H9 (cell line): ENCODE measurements around the gene SPDYE4. TPM values are rescaled to one million over a fixed set of nuclear protein-coding genes. Genes with fewer than 3 reads are reported as not detected.
A peak's percentile ranks its signal among the peaks of the same experiment; 100 is the strongest.

Experiments used
- DNase-seq: peaks from one replicate; pipeline ENCODE4 v3.0.0-alpha.2; 2017
- H2AFZ ChIP-seq: one replicate; pipeline ENCODE4 v1.6.1; 2013; ENCODE audit warnings: mild to moderate bottlenecking, low read length, control low read depth, moderate library complexity
- H2AK5ac ChIP-seq: 2 replicates; pipeline ENCODE4 v1.6.1; 2013; ENCODE audit warnings: low read length, control low read depth, mixed read lengths; ENCODE audit not compliant: insufficient read length
- H2BK120ac ChIP-seq: one replicate; pipeline ENCODE4 v1.6.1; 2013; ENCODE audit warnings: low read depth, mild to moderate bottlenecking, low read length, control low read depth, inconsistent platforms; ENCODE audit not compliant: poor library complexity, severe bottlenecking
- H2BK12ac ChIP-seq: 2 replicates; pipeline ENCODE4 v1.6.1; 2013; ENCODE audit warnings: low read length, control low read depth, mixed read lengths, low read depth; ENCODE audit not compliant: insufficient read length
- H2BK15ac ChIP-seq: 2 replicates; pipeline ENCODE4 v1.6.1; 2013; ENCODE audit warnings: low read depth, low read length, control low read depth
- H2BK20ac ChIP-seq: one replicate; pipeline ENCODE4 v1.6.1; 2013; ENCODE audit warnings: low read depth, mild to moderate bottlenecking, low read length, control low read depth, inconsistent platforms; ENCODE audit not compliant: poor library complexity, severe bottlenecking
- H2BK5ac ChIP-seq: 2 replicates; pipeline ENCODE4 v1.6.1; 2013; ENCODE audit warnings: low read length, control low read depth, mixed read lengths; ENCODE audit not compliant: insufficient read length
- H3K14ac ChIP-seq: 2 replicates; pipeline ENCODE4 v1.6.1; 2013; ENCODE audit warnings: low read length, control low read depth; ENCODE audit not compliant: insufficient read depth
- H3K18ac ChIP-seq: 2 replicates; pipeline ENCODE4 v1.6.1; 2013; ENCODE audit warnings: low read depth, mild to moderate bottlenecking, mixed read lengths, low read length, control low read depth; ENCODE audit not compliant: insufficient read length
- H3K23ac ChIP-seq: 2 replicates; pipeline ENCODE4 v1.6.1; 2013; ENCODE audit warnings: low read length, control low read depth, mixed read lengths, low read depth; ENCODE audit not compliant: insufficient read length
- H3K23me2 ChIP-seq: 2 replicates; pipeline ENCODE4 v1.6.1; 2013; ENCODE audit warnings: low read depth, mild to moderate bottlenecking, mixed read lengths, low read length, control low read depth; ENCODE audit not compliant: insufficient read length, poor library complexity, severe bottlenecking
- H3K27ac ChIP-seq: 2 replicates; pipeline ENCODE4 v1.5.1; 2013; ENCODE audit warnings: low read length, control low read depth, mixed read lengths, low read depth; ENCODE audit not compliant: insufficient read length
- H3K27me3 ChIP-seq: 2 replicates; pipeline ENCODE4 v1.6.1; 2013; ENCODE audit warnings: low read length, control low read depth, inconsistent platforms; ENCODE audit not compliant: insufficient read depth
- H3K4ac ChIP-seq: 2 replicates; pipeline ENCODE4 v1.6.1; 2013; ENCODE audit warnings: low read depth, mild to moderate bottlenecking, control low read depth, inconsistent platforms, low read length, moderate library complexity
- H3K4me1 ChIP-seq: 2 replicates; pipeline ENCODE4 v1.6.1; 2013; ENCODE audit warnings: low read length, control low read depth, inconsistent platforms; ENCODE audit not compliant: insufficient read depth
- H3K4me2 ChIP-seq: 2 replicates; pipeline ENCODE4 v1.6.1; 2013; ENCODE audit warnings: low read length, control low read depth, mixed read lengths; ENCODE audit not compliant: insufficient read length, insufficient read depth
- H3K56ac ChIP-seq: 2 replicates; pipeline ENCODE4 v1.6.1; 2013; ENCODE audit warnings: low read depth, mild to moderate bottlenecking, mixed read lengths, low read length, control low read depth; ENCODE audit not compliant: insufficient read length
- H3K79me1 ChIP-seq: 2 replicates; pipeline ENCODE4 v1.6.1; 2013; ENCODE audit warnings: low read depth, mild to moderate bottlenecking, moderate library complexity, low read length, control low read depth, inconsistent platforms; ENCODE audit not compliant: insufficient read depth, poor library complexity, severe bottlenecking
- H3K79me2 ChIP-seq: 2 replicates; pipeline ENCODE4 v1.6.1; 2013; ENCODE audit warnings: low read length, control low read depth, inconsistent platforms; ENCODE audit not compliant: insufficient read depth
- H3K9ac ChIP-seq: 2 replicates; pipeline ENCODE4 v1.6.1; 2013; ENCODE audit warnings: low read length, control low read depth, mixed read lengths; ENCODE audit not compliant: insufficient read length; ENCODE audit errors: extremely low read depth
- H3K9me3 ChIP-seq: one replicate; pipeline ENCODE4 v1.6.1; 2013; ENCODE audit warnings: low read depth, low read length, inconsistent platforms; ENCODE audit not compliant: control insufficient read depth
- H3T11ph ChIP-seq: one replicate; pipeline ENCODE4 v1.6.1; 2013; ENCODE audit warnings: mild to moderate bottlenecking, low read length, control low read depth, inconsistent platforms
- H4K20me1 ChIP-seq: one replicate; pipeline ENCODE4 v1.6.1; 2013; ENCODE audit not compliant: control insufficient read depth, insufficient read length, insufficient read depth
- H4K5ac ChIP-seq: 2 replicates; pipeline ENCODE4 v1.6.1; 2013; ENCODE audit warnings: low read depth, mild to moderate bottlenecking, mixed read lengths, low read length, control low read depth; ENCODE audit not compliant: insufficient read length
- H4K8ac ChIP-seq: replicated peaks from 2 replicates; pipeline ENCODE4 v1.6.1; 2013; ENCODE audit warnings: low read length, control low read depth, mixed read lengths, low read depth; ENCODE audit not compliant: insufficient read length
- H4K91ac ChIP-seq: 2 replicates; pipeline ENCODE4 v1.6.1; 2013; ENCODE audit warnings: low read depth, mild to moderate bottlenecking, moderate library complexity, mixed read lengths, low read length, control low read depth; ENCODE audit not compliant: insufficient read length
- H3K27ac Mint-ChIP-seq, 3 experiments: 2 replicates in 2 of 3; 3 replicates in 1 of 3; pipeline ENCODE4 v1.8.0; 2020 to 2021; ENCODE audit warnings: mixed read lengths in 3 of 3, mild to moderate bottlenecking in 1 of 3, moderate library complexity in 1 of 3
- H3K27me3 Mint-ChIP-seq: 2 replicates; pipeline ENCODE4 v1.8.0; 2021; ENCODE audit warnings: low read depth, mild to moderate bottlenecking, moderate library complexity, mixed read lengths
- H3K36me3 Mint-ChIP-seq, 3 experiments: 2 replicates in 2 of 3; 3 replicates in 1 of 3; pipeline ENCODE4 v1.8.0; 2020 to 2021; ENCODE audit warnings: low read depth in 3 of 3, mixed read lengths in 3 of 3; ENCODE audit not compliant: insufficient read depth in 1 of 3
- H3K4me1 Mint-ChIP-seq, 2 experiments: 2 replicates each; pipeline ENCODE4 v1.8.0; 2020; ENCODE audit warnings: mixed read lengths in 2 of 2
- H3K4me3 Mint-ChIP-seq, 2 experiments: 2 replicates in 1 of 2; 3 replicates in 1 of 2; pipeline ENCODE4 v1.8.0; 2020 to 2021; ENCODE audit warnings: mild to moderate bottlenecking in 2 of 2, mixed read lengths in 2 of 2, moderate library complexity in 1 of 2
- H3K9me3 Mint-ChIP-seq, 2 experiments: 2 replicates in 1 of 2; 3 replicates in 1 of 2; pipeline ENCODE4 v1.8.0; 2020; ENCODE audit warnings: mild to moderate bottlenecking in 2 of 2, mixed read lengths in 2 of 2, moderate library complexity in 1 of 2
- CTCF ChIP-seq: fragments of 200-600 bp; sonication (generic); conservative IDR thresholded peaks from 3 replicates; pipeline ENCODE4 v1.8.0; 2021; ENCODE audit warnings: antibody characterized with exemption, mild to moderate bottlenecking
- WGBS: extraction: QIAGEN DNeasy Blood & Tissue Kit; methylation state at CpG from one replicate; pipeline ENCODE4 v1.1.7; 2013; ENCODE audit warnings: missing lambda C conversion rate, low lambda C conversion rate, mixed read lengths; ENCODE audit not compliant: insufficient read length; ENCODE audit errors: extremely low coverage; 5-methylcytosine and 5-hydroxymethylcytosine counted together
- total RNA-seq: library from RNA; stranded (reverse); gene quantifications from 2 replicates; pipeline ENCODE4 v1.2.1, GENCODE V29; 2021

SPDYE4 gene
- total RNA-seq, 1 experiment from 2014 or later: not detected

GRCh38 chr17:8800656-8801055 lies 42.3 kb upstream of the SPDYE4 start:
- no peak overlapping the region for H3K27ac ChIP-seq
- no peak overlapping the region for H2BK20ac ChIP-seq
- H2BK5ac ChIP-seq: no peak overlapping the region
- H3K4me1 ChIP-seq: no peaks in the 10 kb centered on the region
- no peak for TF ChIP-seq CTCF
- no peak overlapping the region for H2AK5ac ChIP-seq
- Mint-ChIP-seq H3K27ac (no peak overlapping the region), H3K4me3 (no peak overlapping the region), H3K36me3 (no peaks in the 10 kb centered on the region), H3K4me1 (peaks cover 24 to 39% of the 10 kb centered on the region in 2 experiments), H3K9me3 (no peaks in the 10 kb centered on the region), H3K27me3 (peaks cover 1% of the 10 kb centered on the region)
- H3K27me3 ChIP-seq: no peaks in the 10 kb centered on the region
- no peaks in the 10 kb centered on the region for H3K79me2 ChIP-seq
- H3K23me2 ChIP-seq: no peaks in the 10 kb centered on the region
- no peaks in the 10 kb centered on the region for H3K9me3 ChIP-seq
- no peak overlapping the region for H2BK15ac ChIP-seq
- no peak overlapping the region for H3K4me2 ChIP-seq
- no peaks in the 10 kb centered on the region for H3K79me1 ChIP-seq
- no peak overlapping the region for H3T11ph ChIP-seq
- H3K23ac ChIP-seq: no peak overlapping the region
- H3K56ac ChIP-seq: no peak overlapping the region
- no peak overlapping the region for H4K5ac ChIP-seq
- no peak overlapping the region for H3K4ac ChIP-seq
- H4K8ac ChIP-seq: no peak overlapping the region
- peak; percentile 12 for DNase-seq
- H2AFZ ChIP-seq: no peak overlapping the region
- H3K9ac ChIP-seq: no peak overlapping the region
- H2BK12ac ChIP-seq: no peak overlapping the region
- WGBS: no CpG with 5 or more reads among the region's 2 CpGs
- no peak overlapping the region for H2BK120ac ChIP-seq
- H4K91ac ChIP-seq: no peak overlapping the region
- no peaks in the 10 kb centered on the region for H4K20me1 ChIP-seq
- no peak overlapping the region for H3K14ac ChIP-seq
- H3K18ac ChIP-seq: no peak overlapping the region
